HTR-8/SVneo (cell line): ENCODE data around the gene INAFM2.

Experiments
- DNase-seq: peaks from one replicate; pipeline ENCODE4 v3.0.0; 2011; ENCODE audit warnings: low spot score, mixed read lengths; ENCODE audit not compliant: insufficient read length
- FAIRE-seq: peaks from 2 replicates; lab custom pipeline; 2011; peaks lifted over from hg19 to GRCh38; lab: Jason Lieb, UNC

Gene INAFM2

GRCh38 chr15:40338921-40339620 is 15.6 kb downstream of the INAFM2 start:
- peak; percentile 79 for DNase-seq
- FAIRE-seq, result peak; percentile 95

GRCh38 chr15:40339621-40339945 is 16.1 kb downstream of the INAFM2 start:
- DNase-seq (no peak), FAIRE-seq (no peak)

- DNase-seq (no peak), FAIRE-seq (no peak)
Measured at GRCh38 chr15:40340038-40340739, 16.7 kb downstream of the INAFM2 start.

GRCh38 chr15:40340740-40341400 is 17.4 kb downstream of the INAFM2 start, which contains the start of gene CCDC9B:
TSS of gene CCDC9B (minus strand) at chr15:40340939. CDS start at chr15:40340819, 120 bp downstream.
- peak; percentile 81 for DNase-seq
- FAIRE-seq, result peak; percentile 92

GRCh38 chr15:40342416-40343320 is 19.2 kb downstream of the INAFM2 start:
- DNase-seq, result no peak
- FAIRE-seq, result peak; percentile 54

GRCh38 chr15:40343512-40343911 is 20.0 kb downstream of the INAFM2 start:
- DNase-seq (peak; percentile 63), FAIRE-seq (peak; percentile 88)

- no peak for FAIRE-seq
Measured at GRCh38 chr15:40344217-40344616, 20.7 kb downstream of the INAFM2 start.

GRCh38 chr15:40344631-40345120 is 21.2 kb downstream of the INAFM2 start:
- peak; percentile 85 for FAIRE-seq
- DNase-seq, result peak; percentile 81

More at GRCh38 chr15:40344217-40344616, 20.7 kb downstream of the INAFM2 start:
- DNase-seq, result no peak

- FAIRE-seq (no peak), DNase-seq (no peak)
Measured at GRCh38 chr15:40345225-40345866, 21.9 kb downstream of the INAFM2 start.

- FAIRE-seq, result no peak
Measured at GRCh38 chr15:40345867-40346578, 22.5 kb downstream of the INAFM2 start.

GRCh38 chr15:40346579-40347558 is 23.4 kb downstream of the INAFM2 start:
- no peak for FAIRE-seq

More at GRCh38 chr15:40345867-40346578, 22.5 kb downstream of the INAFM2 start:
- no peak for DNase-seq

GRCh38 chr15:40347559-40348473 is 24.3 kb downstream of the INAFM2 start:
- DNase-seq (no peak), FAIRE-seq (no peak)

More at GRCh38 chr15:40346579-40347558, 23.4 kb downstream of the INAFM2 start:
- no peak for DNase-seq

- no peak for DNase-seq
- FAIRE-seq, result no peak
Measured at GRCh38 chr15:40348474-40348870, 25.0 kb downstream of the INAFM2 start.

- FAIRE-seq (no peak), DNase-seq (no peak)
Measured at GRCh38 chr15:40349163-40349562, 25.7 kb downstream of the INAFM2 start.

- no peak for FAIRE-seq
Measured at GRCh38 chr15:40352281-40352901, 28.9 kb downstream of the INAFM2 start.

GRCh38 chr15:40353697-40354096 is 30.2 kb downstream of the INAFM2 start:
- no peak for DNase-seq

More at GRCh38 chr15:40352281-40352901, 28.9 kb downstream of the INAFM2 start:
- no peak for DNase-seq

More at GRCh38 chr15:40353697-40354096, 30.2 kb downstream of the INAFM2 start:
- peak; percentile 36 for FAIRE-seq
